H1 (cell line): ENCODE results near the gene ZNF423. TPM values are rescaled to one million over a fixed set of nuclear protein-coding genes. Genes with fewer than 3 reads are reported as not detected.

Experiments used
- CTCF ChIA-PET: fragments of 300-600 bp; sonication (Branson Sonifier 250); formaldehyde crosslinking; loops from one replicate; lab custom pipeline; 2021; ENCODE audit not compliant: partially characterized antibody; lab: Charles Lee
- POLR2A ChIA-PET: fragments of 300-600 bp; sonication (Branson Sonifier 250); formaldehyde crosslinking; loops from one replicate; lab custom pipeline; 2021; ENCODE audit warnings: inconsistent platforms; ENCODE audit not compliant: partially characterized antibody; lab: Charles Lee
- DNase-seq, 2 experiments: peaks; one replicate each; pipeline versions ENCODE4 v3.0.0 to v3.0.0-alpha.2; 2010 to 2022; ENCODE audit warnings: low spot score in 2 of 2, low read depth in 1 of 2, mixed read lengths in 1 of 2
- FAIRE-seq: peaks from 2 replicates; lab custom pipeline; 2011; peaks lifted over from hg19 to GRCh38; lab: Jason Lieb, UNC
- H2AFZ ChIP-seq: 2 replicates; pipeline ENCODE4 v1.8.1; 2012; ENCODE audit warnings: low read length, inconsistent platforms
- H2AK5ac ChIP-seq: 2 replicates; pipeline ENCODE4 v1.6.1; 2013; ENCODE audit warnings: low read depth, low read length
- H2BK120ac ChIP-seq: replicated peaks from 2 replicates; pipeline ENCODE3; 2013; ENCODE audit warnings: low read depth, low read length, inconsistent platforms
- H2BK12ac ChIP-seq: 2 replicates; pipeline ENCODE4 v1.6.1; 2013; ENCODE audit warnings: low read depth, low read length
- H2BK15ac ChIP-seq: 2 replicates; pipeline ENCODE4 v1.6.1; 2013; ENCODE audit warnings: low read length
- H2BK20ac ChIP-seq: 2 replicates; pipeline ENCODE4 v1.6.1; 2013; ENCODE audit warnings: low read length
- H2BK5ac ChIP-seq: 2 replicates; pipeline ENCODE4 v1.6.1; 2013; ENCODE audit warnings: low read depth, low read length
- H3K14ac ChIP-seq: 2 replicates; pipeline ENCODE4 v1.6.1; 2013; ENCODE audit warnings: inconsistent platforms; ENCODE audit not compliant: insufficient read length
- H3K18ac ChIP-seq: 2 replicates; pipeline ENCODE4 v1.6.1; 2013; ENCODE audit warnings: low read length; ENCODE audit errors: extremely low read depth
- H3K23ac ChIP-seq: 2 replicates; pipeline ENCODE4 v1.6.1; 2013; ENCODE audit warnings: inconsistent platforms; ENCODE audit not compliant: insufficient read length
- H3K23me2 ChIP-seq: 2 replicates; pipeline ENCODE4 v1.6.1; 2013; ENCODE audit warnings: low read depth, low read length
- H3K27ac ChIP-seq: 2 replicates; pipeline ENCODE4 v1.6.1; 2011; ENCODE audit warnings: low read depth, low read length, inconsistent platforms
- H3K27me3 ChIP-seq, 4 experiments: replicated peaks in 1 of 4; 1 replicate in 1 of 4; 2 replicates in 3 of 4; pipeline versions ENCODE4 v1.6.1 to v1.8.1; 2011 to 2013; ENCODE audit warnings: low read length in 3 of 4, mild to moderate bottlenecking in 3 of 4, inconsistent platforms in 2 of 4, mixed read lengths in 2 of 4, moderate library complexity in 1 of 4; ENCODE audit not compliant: control insufficient read depth in 3 of 4, insufficient read depth in 3 of 4; ENCODE audit errors: extremely low read depth in 1 of 4
- H3K36me3 ChIP-seq, 4 experiments: 2 replicates each; pipeline versions ENCODE4 v1.6.1 to v1.8.1; 2011 to 2013; ENCODE audit warnings: mild to moderate bottlenecking in 4 of 4, low read length in 3 of 4, moderate library complexity in 2 of 4, control low read depth in 1 of 4, inconsistent platforms in 1 of 4; ENCODE audit not compliant: insufficient read depth in 4 of 4, control insufficient read depth in 2 of 4
- H3K4ac ChIP-seq: replicated peaks from 2 replicates; pipeline ENCODE3; 2013; ENCODE audit warnings: low read length, low read depth, mixed read lengths, inconsistent platforms; ENCODE audit not compliant: insufficient read length
- H3K4me1 ChIP-seq, 4 experiments: replicated peaks in 1 of 4; 1 replicate in 1 of 4; 2 replicates in 3 of 4; pipeline versions ENCODE4 v1.6.1 to v1.8.1; 2011 to 2013; ENCODE audit warnings: low read length in 3 of 4, inconsistent platforms in 2 of 4, mixed read lengths in 1 of 4; ENCODE audit not compliant: insufficient read depth in 4 of 4, control insufficient read depth in 3 of 4
- H3K4me2 ChIP-seq, 2 experiments: 2 replicates each; pipeline versions ENCODE4 v1.6.1 to v1.8.1; 2011 to 2013; ENCODE audit warnings: low read depth in 2 of 2, low read length in 2 of 2, control low read depth in 1 of 2, inconsistent platforms in 1 of 2, mild to moderate bottlenecking in 1 of 2; ENCODE audit not compliant: insufficient read depth in 1 of 2
- H3K4me3 ChIP-seq, 4 experiments: fragments of 200-600, 300-600 bp in 1 of 4; sonication (generic), shearing (Covaris generic), sonication (Bioruptor Twin) in 1 of 4; 2 replicates each; pipeline versions ENCODE4 v1.5.1 to v1.8.1; 2011 to 2016; ENCODE audit warnings: low read length in 4 of 4, low read depth in 3 of 4, control low read depth in 2 of 4, inconsistent platforms in 2 of 4, mild to moderate bottlenecking in 2 of 4, mixed read lengths in 1 of 4, moderate library complexity in 1 of 4; ENCODE audit not compliant: insufficient read depth in 2 of 4; ENCODE audit errors: extremely low read depth in 1 of 4
- H3K56ac ChIP-seq: replicated peaks from 2 replicates; pipeline ENCODE3; 2013; ENCODE audit warnings: low read depth, mild to moderate bottlenecking, mixed read lengths, low read length, inconsistent platforms; ENCODE audit not compliant: insufficient read length
- H3K79me1 ChIP-seq: 2 replicates; pipeline ENCODE4 v1.6.1; 2013; ENCODE audit warnings: low read depth, low read length, control low read depth
- H3K79me2 ChIP-seq, 2 experiments: 2 replicates each; pipeline versions ENCODE4 v1.6.1 to v1.8.1; 2012 to 2013; ENCODE audit warnings: low read length in 2 of 2, mild to moderate bottlenecking in 2 of 2, inconsistent platforms in 1 of 2; ENCODE audit not compliant: insufficient read depth in 2 of 2, control insufficient read depth in 1 of 2
- H3K9ac ChIP-seq, 4 experiments: replicated peaks in 1 of 4; 1 replicate in 1 of 4; 2 replicates in 3 of 4; pipeline versions ENCODE4 v1.6.1 to v1.8.1; 2011 to 2013; ENCODE audit warnings: low read depth in 3 of 4, low read length in 3 of 4, control low read depth in 2 of 4, mild to moderate bottlenecking in 2 of 4, moderate library complexity in 2 of 4, inconsistent platforms in 1 of 4; ENCODE audit errors: extremely low read depth in 1 of 4
- H3K9me3 ChIP-seq, 2 experiments: 2 replicates each; pipeline versions ENCODE4 v1.6.1 to v1.8.1; 2012 to 2013; ENCODE audit warnings: mild to moderate bottlenecking in 2 of 2, moderate library complexity in 2 of 2, control low read depth in 1 of 2, inconsistent platforms in 1 of 2, low read depth in 1 of 2, low read length in 1 of 2, mixed read lengths in 1 of 2; ENCODE audit not compliant: insufficient read depth in 2 of 2
- H4K20me1 ChIP-seq, 2 experiments: replicated peaks in 1 of 2; 2 replicates each; pipeline versions ENCODE3 to v1.8.1; 2011 to 2013; ENCODE audit warnings: inconsistent platforms in 2 of 2, low read length in 2 of 2, mild to moderate bottlenecking in 1 of 2; ENCODE audit not compliant: insufficient read depth in 2 of 2, control insufficient read depth in 1 of 2
- H4K5ac ChIP-seq: 2 replicates; pipeline ENCODE4 v1.6.1; 2013; ENCODE audit warnings: low read length, low read depth, mixed read lengths, inconsistent platforms; ENCODE audit not compliant: insufficient read length
- H4K8ac ChIP-seq: 2 replicates; pipeline ENCODE4 v1.8.0; 2013; ENCODE audit warnings: mild to moderate bottlenecking, moderate library complexity, low read length, inconsistent platforms; ENCODE audit not compliant: insufficient read depth; ENCODE audit errors: extremely low read depth
- H4K91ac ChIP-seq: replicated peaks from 2 replicates; pipeline ENCODE3; 2013; ENCODE audit warnings: low read length, mixed read lengths, inconsistent platforms; ENCODE audit not compliant: insufficient read length
- CTBP2 ChIP-seq: IDR thresholded peaks from 2 replicates; pipeline ENCODE4 v1.7.0; 2011; ENCODE audit warnings: borderline replicate concordance, mild to moderate bottlenecking, moderate library complexity, mixed read lengths, low read length; ENCODE audit not compliant: insufficient read depth, insufficient read length
- EZH2 ChIP-seq: fragments of 200-600 bp; sonication (generic); IDR thresholded peaks from 2 replicates; pipeline ENCODE4 v1.7.1; 2012; ENCODE audit warnings: low read depth, mild to moderate bottlenecking, moderate library complexity, low read length, inconsistent platforms; ENCODE audit not compliant: severe bottlenecking
- RAD21 ChIP-seq, 2 experiments: IDR thresholded peaks in 1 of 2; conservative IDR thresholded peaks in 1 of 2; 2 replicates each; pipeline ENCODE4 v1.6.1; 2011; ENCODE audit warnings: low read depth in 2 of 2, low read length in 2 of 2, improper control_type of control experiment in 1 of 2, inconsistent platforms in 1 of 2, mild to moderate bottlenecking in 1 of 2, moderate library complexity in 1 of 2
- SAP30 ChIP-seq: fragments of 300-600 bp; sonication (generic); IDR thresholded peaks from 2 replicates; pipeline ENCODE4 v1.7.1; 2012; ENCODE audit warnings: low read length, moderate library complexity, mild to moderate bottlenecking, inconsistent platforms; ENCODE audit not compliant: insufficient read depth, insufficient replicate concordance
- SUZ12 ChIP-seq: fragments of 200-600 bp; sonication (generic); IDR thresholded peaks from 2 replicates; pipeline ENCODE4 v1.6.1; 2012; ENCODE audit warnings: mild to moderate bottlenecking, inconsistent platforms, low read length, moderate library complexity, mixed read lengths
- WGBS, 2 experiments: shearing (Covaris generic) in 1 of 2; methylation state at CpG; one replicate each; pipeline versions ENCODE4 v1.1.6 to v1.1.7; 2013 to 2015; ENCODE audit warnings: low lambda C conversion rate in 2 of 2, mixed read lengths in 2 of 2, inconsistent platforms in 1 of 2, low coverage in 1 of 2, missing lambda C conversion rate in 1 of 2; ENCODE audit not compliant: insufficient replicate concordance in 2 of 2, insufficient coverage in 1 of 2, insufficient read length in 1 of 2; ENCODE audit errors: extremely low coverage in 1 of 2, missing lambda C conversion rate in 1 of 2; 5-methylcytosine and 5-hydroxymethylcytosine counted together
- polyA plus RNA-seq, 7 experiments: library from polyadenylated mRNA; depleted of rRNA in 3 of 7; stranded (reverse) in 5 of 7; unstranded in 2 of 7; fragments of >200 nt in 5 of 7; fragments of 200-250 nt in 2 of 7; gene quantifications; 1 replicate in 5 of 7; 2 replicates in 1 of 7; 4 replicates in 1 of 7; pipeline versions ENCODE4 v1.2.1 to v1.2.3, GENCODE V29; 2011 to 2013; ENCODE audit warnings: missing spikeins in 2 of 7, mixed read lengths in 2 of 7
- total RNA-seq: library from RNA; stranded (reverse); fragmentation: NEBNext Ultra II Directional; extraction: Animal tissue kit (Norgen Biotek cat#: 25700); gene quantifications from 2 replicates; pipeline ENCODE4 v1.2.1, GENCODE V29; 2021
- TF ChIP-seq, protein P1 (sequence below): IDR thresholded peaks from 2 replicates; pipeline ENCODE4 v1.6.1; 2011; ENCODE audit warnings: low read length, improper control_type of control experiment

ZNF423 gene
- total and polyA plus RNA-seq, 2 of the 8 experiments (the other 6 are each of a cell fraction or from before 2014, with no cell fraction given), result 38.2 to 52.3 TPM

DNA sequence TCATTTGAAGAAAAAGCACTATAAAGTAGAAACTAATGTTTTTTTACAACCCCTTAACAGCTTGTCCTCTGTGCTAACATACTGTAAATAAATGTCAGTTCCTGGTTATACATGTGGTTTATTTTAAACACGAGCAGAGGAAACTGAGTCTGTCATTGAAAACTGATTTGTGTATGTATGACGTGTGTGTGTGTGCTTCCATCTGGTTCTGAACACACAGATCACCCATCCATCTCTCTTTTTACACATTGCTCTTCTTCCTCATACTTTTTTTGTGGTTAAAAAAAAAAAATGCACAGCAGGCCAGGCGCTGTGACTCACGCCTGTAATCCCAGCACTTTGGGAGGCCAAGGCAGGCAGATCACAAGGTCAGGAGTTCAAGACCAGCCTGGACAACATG, 49.5 kb downstream of the ZNF423 start:
- Histone ChIP-seq H2AK5ac (no peak overlapping the region), H3K36me3 (0 out of 8 replicates have a peak, but pooled peaks cover 0 to 2% (median 0%) of the 10 kb centered on the region in 4 experiments), H3K9me3 (no peaks in the 10 kb centered on the region), H3K27ac (no peak overlapping the region), H3K18ac (no peak overlapping the region), H4K20me1 (peaks cover 4 to 10% of the 10 kb centered on the region in 2 experiments), H3K9ac (no peak overlapping the region), H2BK5ac (no peak overlapping the region), H4K5ac (no peak overlapping the region), H3K23ac (no peak overlapping the region), H3K4me3 (no peak overlapping the region), H3K27me3 (no peaks in the 10 kb centered on the region), H3K4me2 (no peak overlapping the region), H3K4me1 (peaks cover under 1 to 10% (median 2%) of the 10 kb centered on the region in 4 experiments), H3K14ac (no peak overlapping the region), H2BK120ac (no peak overlapping the region), H3K79me2 (peaks cover 0 to 53% of the 10 kb centered on the region in 2 experiments; a peak in 2 of 4 replicates), H3K79me1 (peaks cover 8% of the 10 kb centered on the region; the same call in 1 of the 2 replicates), H2BK12ac (no peak overlapping the region), H2BK20ac (no peak overlapping the region), H3K23me2 (no peaks in the 10 kb centered on the region), H4K91ac (no peak overlapping the region), H2AFZ (no peak overlapping the region), H3K56ac (no peak overlapping the region), H4K8ac (no peak overlapping the region), H3K4ac (no peak overlapping the region), H2BK15ac (no peak overlapping the region)
- ChIA-PET POLR2A (interaction anchor here (1.6 kb wide), 1 partner anchor 39 kb away, joined by 4 read pairs; no protein-coding TSS in a partner anchor), CTCF (interaction anchor here (0.6 to 1.1 kb wide), 2 partner anchors 16 to 48 kb away, joined by 3 read pairs; no protein-coding TSS in a partner anchor)
- no peak for TF ChIP-seq SUZ12
- no peak for TF ChIP-seq EZH2
- TF ChIP-seq RAD21 (IDR thresholded peaks at IDR 0.05 in 1 of 2, conservative IDR thresholded peaks at IDR 0.05 in 1 of 2; ENCODE audit: low read depth in 2 of 2, low read length in 2 of 2), result no peak
- no peak for TF ChIP-seq SAP30
- no peak for TF ChIP-seq CTBP2
- TF ChIP-seq, protein P1, sequence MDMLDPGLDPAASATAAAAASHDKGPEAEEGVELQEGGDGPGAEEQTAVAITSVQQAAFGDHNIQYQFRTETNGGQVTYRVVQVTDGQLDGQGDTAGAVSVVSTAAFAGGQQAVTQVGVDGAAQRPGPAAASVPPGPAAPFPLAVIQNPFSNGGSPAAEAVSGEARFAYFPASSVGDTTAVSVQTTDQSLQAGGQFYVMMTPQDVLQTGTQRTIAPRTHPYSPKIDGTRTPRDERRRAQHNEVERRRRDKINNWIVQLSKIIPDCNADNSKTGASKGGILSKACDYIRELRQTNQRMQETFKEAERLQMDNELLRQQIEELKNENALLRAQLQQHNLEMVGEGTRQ, result no peak
- FAIRE-seq, result no peak
- 91% methylated on average over 4 of the region's 4 CpGs; no CpG with 5 or more reads in 1 of the 2 experiments for WGBS, 2 experiments
- DNase-seq, result no peak
